ENCODE results near the gene FN3KRP. TPM values are rescaled to one million over a fixed set of nuclear protein-coding genes. Genes with fewer than 3 reads are reported as not detected.

FN3KRP gene
- total and polyA plus RNA-seq, 2 of the 13 experiments (the other 11 are each of a cell fraction or from before 2014, with no cell fraction given), result 22.4 to 28.2 TPM

DNA sequence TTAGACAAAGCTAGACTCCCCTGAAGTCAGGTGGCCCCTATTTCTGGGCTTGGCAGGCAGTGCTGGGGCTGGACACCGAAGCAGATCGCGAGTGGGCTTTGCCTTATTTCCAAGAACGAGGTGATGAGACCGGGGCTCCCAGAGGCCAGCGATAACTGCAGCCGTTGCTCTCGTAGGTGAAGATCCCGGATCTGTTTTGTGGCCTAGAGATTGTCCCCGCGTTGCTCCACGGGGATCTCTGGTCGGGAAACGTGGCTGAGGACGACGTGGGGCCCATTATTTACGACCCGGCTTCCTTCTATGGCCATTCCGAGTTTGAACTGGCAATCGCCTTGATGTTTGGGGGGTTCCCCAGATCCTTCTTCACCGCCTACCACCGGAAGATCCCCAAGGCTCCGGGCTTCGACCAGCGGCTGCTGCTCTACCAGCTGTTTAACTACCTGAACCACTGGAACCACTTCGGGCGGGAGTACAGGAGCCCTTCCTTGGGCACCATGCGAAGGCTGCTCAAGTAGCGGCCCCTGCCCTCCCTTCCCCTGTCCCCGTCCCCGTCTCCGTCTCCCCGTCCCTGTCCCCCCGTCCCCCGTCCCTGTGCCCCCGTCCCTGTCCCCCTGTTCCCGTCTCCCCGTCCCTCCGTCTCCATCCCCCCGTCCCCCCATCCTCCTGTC is 33.9 kb downstream of the FN3KRP start (continued):
- TF ChIP-seq KDM5A (IDR thresholded peaks at IDR 0.05; ENCODE audit: borderline replicate concordance, low read length) (no peak), GMEB1 (CRISPR knock-in tag; IDR thresholded peaks at IDR 0.05; ENCODE audit: borderline replicate concordance) (no peak), ZNF687 (CRISPR knock-in tag; IDR thresholded peaks at IDR 0.05) (0 out of 2 replicates have a peak, but pooled peaks have one; percentile 13), ESRRA (CRISPR knock-in tag; IDR thresholded peaks at IDR 0.05; ENCODE audit: low read depth) (no peak), ZSCAN5A (CRISPR knock-in tag; IDR thresholded peaks at IDR 0.05; ENCODE audit: borderline replicate concordance) (no peak), ZBTB38 (CRISPR knock-in tag; IDR thresholded peaks at IDR 0.05) (peak; percentile 91), ZNF296 (CRISPR knock-in tag; conservative IDR thresholded peaks at IDR 0.05) (no peak), RFX5 (IDR thresholded peaks at IDR 0.05; ENCODE audit: low read depth, low read length) (no peak), ETV5 (CRISPR knock-in tag; IDR thresholded peaks at IDR 0.05; ENCODE audit: borderline replicate concordance) (no peak), PCBP1 (IDR thresholded peaks at IDR 0.05; ENCODE audit: borderline replicate concordance, low read depth, low read length) (0 out of 2 replicates have a peak, but pooled peaks have one; percentile 65), ARNT (IDR thresholded peaks at IDR 0.05) (no peak), RXRA (CRISPR knock-in tag; IDR thresholded peaks at IDR 0.05) (0 out of 2 replicates have a peak, but pooled peaks have one; percentile 17), ISX (CRISPR knock-in tag; conservative IDR thresholded peaks at IDR 0.05) (no peak)
- TF ChIP-seq, protein P1, sequence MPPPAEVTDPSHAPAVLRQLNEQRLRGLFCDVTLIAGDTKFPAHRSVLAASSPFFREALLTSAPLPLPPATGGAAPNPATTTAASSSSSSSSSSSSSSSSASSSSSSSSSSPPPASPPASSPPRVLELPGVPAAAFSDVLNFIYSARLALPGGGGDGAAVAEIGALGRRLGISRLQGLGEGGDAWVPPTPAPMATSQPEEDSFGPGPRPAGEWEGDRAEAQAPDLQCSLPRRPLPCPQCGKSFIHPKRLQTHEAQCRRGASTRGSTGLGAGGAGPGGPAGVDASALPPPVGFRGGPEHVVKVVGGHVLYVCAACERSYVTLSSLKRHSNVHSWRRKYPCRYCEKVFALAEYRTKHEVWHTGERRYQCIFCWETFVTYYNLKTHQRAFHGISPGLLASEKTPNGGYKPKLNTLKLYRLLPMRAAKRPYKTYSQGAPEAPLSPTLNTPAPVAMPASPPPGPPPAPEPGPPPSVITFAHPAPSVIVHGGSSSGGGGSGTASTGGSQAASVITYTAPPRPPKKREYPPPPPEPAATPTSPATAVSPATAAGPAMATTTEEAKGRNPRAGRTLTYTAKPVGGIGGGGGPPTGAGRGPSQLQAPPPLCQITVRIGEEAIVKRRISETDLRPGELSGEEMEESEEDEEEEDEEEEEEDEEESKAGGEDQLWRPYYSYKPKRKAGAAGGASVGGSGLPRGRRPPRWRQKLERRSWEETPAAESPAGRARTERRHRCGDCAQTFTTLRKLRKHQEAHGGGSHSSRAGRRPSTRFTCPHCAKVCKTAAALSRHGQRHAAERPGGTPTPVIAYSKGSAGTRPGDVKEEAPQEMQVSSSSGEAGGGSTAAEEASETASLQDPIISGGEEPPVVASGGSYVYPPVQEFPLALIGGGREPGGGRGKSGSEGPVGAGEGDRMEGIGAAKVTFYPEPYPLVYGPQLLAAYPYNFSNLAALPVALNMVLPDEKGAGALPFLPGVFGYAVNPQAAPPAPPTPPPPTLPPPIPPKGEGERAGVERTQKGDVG (CRISPR knock-in tag; IDR thresholded peaks at IDR 0.05; ENCODE audit: borderline replicate concordance), result no peak
- TF ChIP-seq, protein P2, sequence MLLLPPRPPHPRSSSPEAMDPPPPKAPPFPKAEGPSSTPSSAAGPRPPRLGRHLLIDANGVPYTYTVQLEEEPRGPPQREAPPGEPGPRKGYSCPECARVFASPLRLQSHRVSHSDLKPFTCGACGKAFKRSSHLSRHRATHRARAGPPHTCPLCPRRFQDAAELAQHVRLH (CRISPR knock-in tag; IDR thresholded peaks at IDR 0.05; ENCODE audit: borderline replicate concordance, low read depth), result no peak
- TF ChIP-seq, protein P3, sequence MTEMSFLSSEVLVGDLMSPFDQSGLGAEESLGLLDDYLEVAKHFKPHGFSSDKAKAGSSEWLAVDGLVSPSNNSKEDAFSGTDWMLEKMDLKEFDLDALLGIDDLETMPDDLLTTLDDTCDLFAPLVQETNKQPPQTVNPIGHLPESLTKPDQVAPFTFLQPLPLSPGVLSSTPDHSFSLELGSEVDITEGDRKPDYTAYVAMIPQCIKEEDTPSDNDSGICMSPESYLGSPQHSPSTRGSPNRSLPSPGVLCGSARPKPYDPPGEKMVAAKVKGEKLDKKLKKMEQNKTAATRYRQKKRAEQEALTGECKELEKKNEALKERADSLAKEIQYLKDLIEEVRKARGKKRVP (CRISPR knock-in tag; IDR thresholded peaks at IDR 0.05), result no peak
